GM12801 (cell line): Measurements from ENCODE around the gene URM1.

ENCODE experiments used
- TF ChIP-seq, protein P1 (sequence below): IDR thresholded peaks from one replicate; pipeline ENCODE4 v1.5.1; 2011; ENCODE audit warnings: control low read depth; ENCODE audit not compliant: insufficient read length; ENCODE audit errors: extremely low read depth

The URM1 gene

DNA sequence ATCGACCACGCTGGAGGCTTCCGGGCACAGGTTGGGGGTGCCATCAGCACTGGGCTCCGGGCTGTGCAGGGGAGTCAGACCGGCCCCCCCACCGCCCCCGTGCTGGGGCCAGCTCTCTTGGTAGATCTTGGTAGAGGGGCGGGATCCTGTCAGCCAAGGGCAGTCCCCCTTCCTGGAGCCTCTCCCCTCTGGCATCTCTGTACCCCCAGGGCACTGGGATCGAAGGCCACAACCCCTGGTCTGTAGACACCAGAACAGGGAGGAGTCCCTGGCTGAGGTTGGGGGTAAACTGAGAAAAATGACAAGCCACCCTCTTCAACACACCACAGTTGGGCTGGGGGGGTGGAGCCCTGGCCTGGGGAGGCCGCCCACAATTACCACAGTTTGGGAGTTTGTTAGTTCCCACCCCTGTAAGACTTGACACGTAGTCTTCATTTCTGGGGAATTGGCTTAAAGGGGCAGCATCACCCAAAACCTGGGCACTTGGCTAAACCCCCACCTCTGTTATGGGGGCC is 50.4 kb downstream of the URM1 start:
- TF ChIP-seq, protein P1, sequence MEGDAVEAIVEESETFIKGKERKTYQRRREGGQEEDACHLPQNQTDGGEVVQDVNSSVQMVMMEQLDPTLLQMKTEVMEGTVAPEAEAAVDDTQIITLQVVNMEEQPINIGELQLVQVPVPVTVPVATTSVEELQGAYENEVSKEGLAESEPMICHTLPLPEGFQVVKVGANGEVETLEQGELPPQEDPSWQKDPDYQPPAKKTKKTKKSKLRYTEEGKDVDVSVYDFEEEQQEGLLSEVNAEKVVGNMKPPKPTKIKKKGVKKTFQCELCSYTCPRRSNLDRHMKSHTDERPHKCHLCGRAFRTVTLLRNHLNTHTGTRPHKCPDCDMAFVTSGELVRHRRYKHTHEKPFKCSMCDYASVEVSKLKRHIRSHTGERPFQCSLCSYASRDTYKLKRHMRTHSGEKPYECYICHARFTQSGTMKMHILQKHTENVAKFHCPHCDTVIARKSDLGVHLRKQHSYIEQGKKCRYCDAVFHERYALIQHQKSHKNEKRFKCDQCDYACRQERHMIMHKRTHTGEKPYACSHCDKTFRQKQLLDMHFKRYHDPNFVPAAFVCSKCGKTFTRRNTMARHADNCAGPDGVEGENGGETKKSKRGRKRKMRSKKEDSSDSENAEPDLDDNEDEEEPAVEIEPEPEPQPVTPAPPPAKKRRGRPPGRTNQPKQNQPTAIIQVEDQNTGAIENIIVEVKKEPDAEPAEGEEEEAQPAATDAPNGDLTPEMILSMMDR: no peak

DNA sequence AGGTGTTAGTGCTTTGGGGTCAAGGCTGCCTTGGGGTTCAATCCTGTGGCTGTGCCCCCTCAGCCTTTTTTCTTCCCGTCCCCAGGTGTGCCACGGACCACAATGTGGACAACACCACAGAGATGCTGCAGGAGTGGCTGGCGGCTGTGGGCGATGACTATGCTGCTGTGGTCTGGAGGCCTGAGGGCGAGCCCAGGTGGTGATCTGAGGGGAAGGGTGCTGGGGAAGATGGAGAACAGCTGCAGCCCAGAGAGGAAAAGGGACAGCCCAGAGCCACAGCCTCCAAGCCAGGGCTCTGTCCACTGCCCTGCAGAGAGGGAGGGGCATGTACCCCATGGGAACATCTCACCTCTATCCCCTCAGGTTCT is 51.6 kb downstream of the URM1 start:
- TF ChIP-seq, protein P1: no peak

DNA sequence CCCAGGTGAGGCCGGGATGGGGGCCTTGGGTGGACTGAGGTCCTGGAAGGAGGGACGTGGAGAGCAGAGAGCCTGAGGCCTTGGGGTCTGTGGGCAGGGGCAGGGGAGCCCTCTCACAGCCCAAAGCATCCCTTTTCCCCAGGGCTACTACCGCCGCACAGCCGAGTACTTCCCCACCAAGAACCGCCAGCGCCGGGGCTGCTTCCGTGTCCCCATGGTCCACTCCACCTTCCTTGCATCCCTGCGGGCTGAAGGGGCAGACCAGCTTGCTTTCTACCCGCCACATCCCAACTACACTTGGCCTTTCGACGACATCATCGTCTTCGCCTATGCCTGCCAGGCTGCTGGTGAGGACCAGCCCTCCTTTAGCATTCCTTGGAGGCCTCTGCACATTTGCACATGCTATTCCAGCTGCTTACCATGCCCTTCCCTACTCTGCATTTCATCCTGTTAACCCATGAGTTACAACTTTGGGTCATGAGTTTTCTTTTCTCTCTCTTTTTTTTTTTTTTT is 53.1 kb downstream of the URM1 start:
- TF ChIP-seq, protein P1: no peak

DNA sequence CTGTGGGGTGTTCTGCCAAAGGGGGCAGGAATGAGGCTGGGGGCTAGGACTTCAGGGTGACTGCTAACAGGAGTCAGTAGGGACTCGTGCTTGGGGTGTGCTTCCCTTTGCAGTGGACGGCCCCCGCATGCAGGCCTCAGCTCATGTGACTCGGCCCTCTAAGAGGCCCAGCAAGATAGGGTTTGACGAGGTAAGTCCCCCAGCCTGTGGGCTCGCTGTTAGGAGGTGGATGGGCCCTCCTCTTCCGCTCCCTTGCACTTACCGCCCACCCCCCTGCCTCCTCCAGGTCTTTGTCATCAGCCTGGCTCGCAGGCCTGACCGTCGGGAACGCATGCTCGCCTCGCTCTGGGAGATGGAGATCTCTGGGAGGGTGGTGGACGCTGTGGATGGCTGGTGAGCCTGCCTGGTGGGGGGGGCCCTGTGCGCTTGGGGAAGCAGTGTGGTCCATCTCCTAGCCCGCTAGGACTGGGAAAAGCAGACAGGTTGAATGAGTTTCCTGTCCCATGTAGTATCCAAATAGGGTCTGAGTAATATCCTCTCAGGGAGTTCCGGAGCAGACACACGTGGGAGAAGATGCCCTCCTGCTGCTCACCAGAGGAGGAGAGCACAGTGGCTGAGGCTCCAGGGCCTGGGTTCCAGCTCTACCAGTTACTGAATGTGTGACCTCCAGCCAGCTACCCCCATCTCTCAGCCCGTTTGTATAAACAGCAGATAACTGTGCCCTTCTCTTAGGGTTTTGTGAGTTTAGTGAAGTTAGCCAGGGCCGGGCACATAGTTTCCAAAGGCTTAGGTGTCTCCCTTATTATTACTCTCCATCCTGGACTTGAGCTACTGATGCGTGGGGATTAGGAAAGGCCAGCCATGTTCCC is 57.7 kb downstream of the URM1 start:
- TF ChIP-seq, protein P1: no peak

DNA sequence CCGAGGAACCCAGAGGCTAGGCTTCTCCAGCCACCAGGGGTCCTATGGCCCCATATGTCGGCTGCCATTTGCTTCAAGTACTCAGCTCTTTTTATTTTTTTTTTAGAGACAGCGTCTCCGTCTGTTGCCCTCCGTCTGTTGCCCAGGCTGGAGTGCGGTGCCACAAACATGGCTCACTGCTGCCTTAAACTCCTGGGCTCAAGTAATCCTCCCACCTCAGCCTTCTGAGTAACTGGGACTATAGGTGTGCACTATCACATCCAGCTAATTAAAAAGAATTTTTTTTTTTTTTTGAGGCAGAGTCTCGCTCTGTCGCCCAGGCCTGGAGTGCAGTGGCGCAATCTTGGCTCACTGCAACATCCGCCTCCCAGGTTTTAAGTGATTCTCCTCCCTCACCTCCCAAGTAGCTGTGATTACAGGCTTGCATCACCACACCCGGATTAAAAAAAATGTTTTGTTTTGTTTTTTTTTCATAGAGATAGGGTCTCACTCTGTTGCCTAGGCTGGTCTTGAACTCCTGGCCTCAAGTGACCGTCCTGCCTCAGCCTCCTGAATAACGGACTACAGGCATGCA is 58.4 kb downstream of the URM1 start:
- TF ChIP-seq, protein P1: no peak

DNA sequence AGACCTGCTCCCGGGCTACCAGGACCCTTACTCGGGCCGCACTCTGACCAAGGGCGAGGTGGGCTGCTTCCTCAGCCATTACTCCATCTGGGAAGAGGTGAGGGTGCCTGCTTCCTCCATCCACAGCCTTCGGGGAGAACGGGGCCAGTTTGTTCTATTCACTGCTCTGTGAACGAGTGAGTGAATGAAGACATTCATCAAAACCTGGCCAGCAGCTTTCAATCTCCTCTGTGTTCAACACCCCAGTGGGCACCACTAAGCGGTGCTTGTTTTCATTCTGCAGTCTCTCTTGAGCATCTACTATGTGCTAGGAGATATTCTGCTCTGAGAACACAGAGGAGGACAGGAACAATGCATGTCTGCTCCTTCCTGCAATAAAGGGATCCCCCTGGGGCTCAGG is 60.0 kb downstream of the URM1 start:
- TF ChIP-seq, protein P1: no peak

DNA sequence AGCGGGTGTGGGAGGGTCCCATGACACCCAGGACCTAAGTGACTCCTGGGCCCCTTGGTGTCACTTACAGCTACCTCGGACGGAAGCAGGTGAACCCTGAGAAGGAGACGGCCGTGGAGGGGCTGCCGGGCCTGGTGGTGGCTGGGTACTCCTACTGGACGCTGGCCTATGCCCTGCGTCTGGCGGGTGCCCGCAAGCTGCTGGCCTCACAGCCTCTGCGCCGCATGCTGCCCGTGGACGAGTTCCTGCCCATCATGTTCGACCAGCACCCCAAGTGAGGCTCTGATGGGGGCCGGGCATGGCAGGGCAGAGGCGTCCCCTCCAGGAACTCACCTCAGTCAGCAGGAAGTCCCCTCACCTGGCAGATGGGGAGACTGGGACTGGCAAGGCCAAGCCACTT is 63.2 kb downstream of the URM1 start:
- TF ChIP-seq, protein P1: no peak
